Gastroesophageal sphincter (tissue), 4 donors: ENCODE results near the gene UGT1A4. TPM values are rescaled to one million over a fixed set of nuclear protein-coding genes. Genes with fewer than 3 reads are reported as not detected.

Source experiments
- ATAC-seq: fragments of 150-250 bp; one replicate; pipeline ENCODE4 v1.9.1; 2016; ENCODE audit warnings: mild to moderate bottlenecking, moderate library complexity
- H3K27ac ChIP-seq, 4 donors: fragments of 200-600 bp; sonication (generic) in 3 of 4; 1 replicate in 3 of 4; 2 replicates in 1 of 4; pipeline ENCODE4 v1.5.1; 2016 to 2019
- H3K27me3 ChIP-seq: fragments of 200-600 bp; sonication (generic); one replicate; pipeline ENCODE4 v1.5.1; 2019
- H3K36me3 ChIP-seq, 2 donors: fragments of 200-600 bp; sonication (generic); one replicate each; pipeline ENCODE4 v1.5.1; 2019; ENCODE audit warnings: control low read depth in 1 of 2
- H3K4me1 ChIP-seq, 3 donors: fragments of 200-600 bp; sonication (generic); 1 replicate in 2 of 3; 2 replicates in 1 of 3; pipeline ENCODE4 v1.5.1; 2016 to 2019; ENCODE audit warnings: control low read depth in 2 of 3
- H3K4me3 ChIP-seq, 2 donors: fragments of 200-600 bp; sonication (generic); one replicate each; pipeline ENCODE4 v1.5.1; 2019; ENCODE audit warnings: mild to moderate bottlenecking in 1 of 2, moderate library complexity in 1 of 2
- H3K9me3 ChIP-seq, 3 donors: fragments of 200-600 bp; sonication (generic); one replicate each; pipeline ENCODE4 v1.5.1; 2017 to 2019; ENCODE audit warnings: control low read depth in 2 of 3
- CTCF ChIP-seq, 4 experiments: fragments of 200-600 bp in 2 of 4; fragments of 450-650 bp in 2 of 4; sonication (generic) in 1 of 4; IDR thresholded peaks; one replicate each; pipeline ENCODE4 v1.5.1; 2017 to 2019; ENCODE audit warnings: antibody characterized with exemption in 4 of 4, mild to moderate bottlenecking in 2 of 4, moderate library complexity in 2 of 4
- EP300 ChIP-seq: sonication (generic); formaldehyde crosslinking; IDR thresholded peaks from one replicate; pipeline ENCODE4 v1.6.1; 2017; ENCODE audit warnings: antibody characterized with exemption, mild to moderate bottlenecking
- POLR2A ChIP-seq, 2 donors: fragments of 450-650 bp; IDR thresholded peaks; one replicate each; pipeline ENCODE4 v1.6.1; 2017; ENCODE audit warnings: antibody characterized with exemption in 2 of 2, mild to moderate bottlenecking in 2 of 2, moderate library complexity in 1 of 2
- POLR2AphosphoS5 ChIP-seq: sonication (generic); formaldehyde crosslinking; IDR thresholded peaks from one replicate; pipeline ENCODE4 v1.6.1; 2017; ENCODE audit warnings: antibody characterized with exemption
- WGBS, 2 donors: methylation state at CpG; one replicate each; pipeline ENCODE4 v1.1.5; 2018; ENCODE audit warnings: low coverage in 1 of 2; 5-methylcytosine and 5-hydroxymethylcytosine counted together
- total RNA-seq, 4 donors: library from RNA; depleted of rRNA; stranded (reverse); fragments of >200 nt; gene quantifications; one replicate each; pipeline ENCODE4 v1.1.0, GENCODE V29; 2016

UGT1A4 gene
- total RNA-seq, 4 donors from 2014 or later = 0.13 TPM; not detected in 3

- no peak overlapping the region for H3K27ac ChIP-seq
- 0 to 55% methylated on average over 1 to 7 of the region's 7 CpGs for WGBS, 2 donors
- ATAC-seq = no peak
- no peaks in the 10 kb centered on the region for H3K4me1 ChIP-seq
- H3K4me3 ChIP-seq = no peak overlapping the region
- peaks cover 13% of the 10 kb centered on the region for H3K27me3 ChIP-seq
- no peaks in the 10 kb centered on the region for H3K9me3 ChIP-seq
- H3K36me3 ChIP-seq = no peaks in the 10 kb centered on the region
- no peak for TF ChIP-seq POLR2A (IDR thresholded peaks at IDR 0.05)
These were observed 80.6 kb downstream of the UGT1A4 start for GRCh38 chr2:233799087-233799665.

GRCh38 chr2:233799716-233800115, 81.2 kb downstream of the UGT1A4 start:
- ATAC-seq = no peak
- no CpG with 5 or more reads among the region's 5 CpGs for WGBS, 2 donors
- H3K36me3 ChIP-seq = no peaks in the 10 kb centered on the region

GRCh38 chr2:233800208-233800607, 81.7 kb downstream of the UGT1A4 start:
- no peak for TF ChIP-seq CTCF (IDR thresholded peaks at IDR 0.05)
- TF ChIP-seq EP300 = no peak
- no peak for TF ChIP-seq POLR2AphosphoS5
- Histone ChIP-seq H3K4me3 (no peak overlapping the region), H3K36me3 (no peaks in the 10 kb centered on the region), H3K27me3 (peaks cover 13% of the 10 kb centered on the region), H3K4me1 (no peaks in the 10 kb centered on the region), H3K9me3 (no peaks in the 10 kb centered on the region), H3K27ac (no peak overlapping the region)
- WGBS, 2 donors = 80 to 83% methylated on average over 1 of the region's 7 CpGs
- ATAC-seq = no peak

More at GRCh38 chr2:233799716-233800115, 81.2 kb downstream of the UGT1A4 start:
- Histone ChIP-seq H3K27ac (no peak overlapping the region), H3K4me3 (no peak overlapping the region), H3K27me3 (peaks cover 13% of the 10 kb centered on the region), H3K9me3 (no peaks in the 10 kb centered on the region), H3K4me1 (no peaks in the 10 kb centered on the region)
- TF ChIP-seq EP300 (no peak), POLR2AphosphoS5 (no peak), CTCF (IDR thresholded peaks at IDR 0.05) (no peak), POLR2A (IDR thresholded peaks at IDR 0.05) (no peak)

GRCh38 chr2:233801357-233802131, 83.0 kb downstream of the UGT1A4 start:
- Histone ChIP-seq H3K4me3 (no peak overlapping the region), H3K27me3 (peaks cover 13% of the 10 kb centered on the region), H3K36me3 (no peaks in the 10 kb centered on the region), H3K9me3 (no peaks in the 10 kb centered on the region), H3K27ac (no peak overlapping the region), H3K4me1 (no peaks in the 10 kb centered on the region)
- no peak for ATAC-seq
- no peak for TF ChIP-seq CTCF (IDR thresholded peaks at IDR 0.05)
- no peak for TF ChIP-seq POLR2AphosphoS5
- TF ChIP-seq EP300 = no peak
- no peak for TF ChIP-seq POLR2A (IDR thresholded peaks at IDR 0.05)
- WGBS, 2 donors = 66 to 70% methylated on average over 2 to 8 of the region's 9 CpGs

- H3K9me3 ChIP-seq = no peaks in the 10 kb centered on the region
- no peak overlapping the region for H3K27ac ChIP-seq
- WGBS, 2 donors = 58 to 86% methylated on average over 1 to 2 of the region's 3 CpGs
- no peaks in the 10 kb centered on the region for H3K36me3 ChIP-seq
- no peak for TF ChIP-seq CTCF (IDR thresholded peaks at IDR 0.05)
- no peak for TF ChIP-seq EP300
- TF ChIP-seq POLR2A (IDR thresholded peaks at IDR 0.05) = no peak
- no peak for TF ChIP-seq POLR2AphosphoS5
- H3K27me3 ChIP-seq = peaks cover 13% of the 10 kb centered on the region
- no peak overlapping the region for H3K4me3 ChIP-seq
- H3K4me1 ChIP-seq = no peaks in the 10 kb centered on the region
- no peak for ATAC-seq
These were observed 83.7 kb downstream of the UGT1A4 start for GRCh38 chr2:233802132-233802815.
